T-helper 22 cell (primary cell): ENCODE measurements around the gene TMEM145.
"Not testable (repeated sequence)": the region's sequence is repeated elsewhere in the genome, so short reads cannot be mapped to it uniquely, and the experiment has no call there.

Experiments used
- DNase-seq: peaks from one replicate; pipeline ENCODE4 v3.0.0-alpha.2; 2020; ENCODE audit warnings: low read depth

TMEM145 gene

GRCh38 chr19:42335971-42336370 lies 22.9 kb downstream of the TMEM145 start:
- no peak for DNase-seq

- not testable (repeated sequence) for DNase-seq
Measured at GRCh38 chr19:42339126-42339860, 26.2 kb downstream of the TMEM145 start.

- DNase-seq = not testable (repeated sequence)
Measured at GRCh38 chr19:42339922-42340321, 26.8 kb downstream of the TMEM145 start.

GRCh38 chr19:42343344-42344110 lies 30.4 kb downstream of the TMEM145 start:
- DNase-seq = no peak

DNA sequence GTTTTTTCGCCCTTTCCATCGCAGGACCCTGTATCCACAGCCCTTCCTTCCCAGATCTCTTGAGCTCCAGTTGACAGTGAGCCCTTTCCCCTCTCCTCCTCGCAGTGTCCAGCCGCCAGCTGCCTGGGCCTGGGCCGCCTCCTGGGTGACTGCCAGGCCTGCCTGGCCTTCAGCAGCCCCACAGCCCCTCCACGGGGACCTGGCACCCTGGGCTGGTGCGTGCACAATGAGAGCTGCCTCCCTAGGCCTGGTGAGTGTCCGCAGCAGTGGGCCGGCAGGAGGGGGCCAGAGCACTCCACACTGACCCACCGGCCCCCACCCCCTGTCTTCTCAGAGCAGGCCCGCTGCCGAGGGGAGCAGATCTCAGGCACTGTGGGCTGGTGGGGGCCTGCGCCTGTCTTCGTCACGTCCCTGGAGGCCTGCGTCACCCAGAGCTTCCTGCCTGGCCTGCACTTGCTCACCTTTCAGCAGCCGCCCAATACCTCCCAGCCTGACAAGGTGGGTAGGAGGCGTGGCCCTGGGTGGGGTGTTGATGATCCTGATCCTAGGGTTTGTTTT lies 31.3 kb downstream of the TMEM145 start:
- no peak for DNase-seq

GRCh38 chr19:42345191-42345812 lies 32.2 kb downstream of the TMEM145 start:
- no peak for DNase-seq

DNA sequence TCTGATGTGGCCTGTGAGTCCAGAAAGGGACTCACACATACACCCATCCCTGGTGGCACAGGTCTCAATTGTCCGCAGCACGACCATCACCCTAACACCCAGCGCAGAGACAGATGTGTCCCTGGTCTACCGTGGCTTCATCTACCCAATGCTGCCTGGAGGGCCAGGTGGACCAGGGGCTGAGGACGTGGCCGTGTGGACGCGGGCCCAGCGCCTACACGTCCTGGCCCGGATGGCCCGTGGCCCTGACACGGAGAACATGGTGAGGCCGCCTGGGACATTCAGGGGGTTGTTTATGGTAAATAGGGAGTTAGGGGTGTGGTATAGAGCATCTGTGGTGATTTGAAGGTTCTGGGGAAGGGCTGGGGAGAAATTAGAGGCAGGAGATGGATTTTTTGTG lies 35.1 kb downstream of the TMEM145 start:
- DNase-seq = no peak

DNA sequence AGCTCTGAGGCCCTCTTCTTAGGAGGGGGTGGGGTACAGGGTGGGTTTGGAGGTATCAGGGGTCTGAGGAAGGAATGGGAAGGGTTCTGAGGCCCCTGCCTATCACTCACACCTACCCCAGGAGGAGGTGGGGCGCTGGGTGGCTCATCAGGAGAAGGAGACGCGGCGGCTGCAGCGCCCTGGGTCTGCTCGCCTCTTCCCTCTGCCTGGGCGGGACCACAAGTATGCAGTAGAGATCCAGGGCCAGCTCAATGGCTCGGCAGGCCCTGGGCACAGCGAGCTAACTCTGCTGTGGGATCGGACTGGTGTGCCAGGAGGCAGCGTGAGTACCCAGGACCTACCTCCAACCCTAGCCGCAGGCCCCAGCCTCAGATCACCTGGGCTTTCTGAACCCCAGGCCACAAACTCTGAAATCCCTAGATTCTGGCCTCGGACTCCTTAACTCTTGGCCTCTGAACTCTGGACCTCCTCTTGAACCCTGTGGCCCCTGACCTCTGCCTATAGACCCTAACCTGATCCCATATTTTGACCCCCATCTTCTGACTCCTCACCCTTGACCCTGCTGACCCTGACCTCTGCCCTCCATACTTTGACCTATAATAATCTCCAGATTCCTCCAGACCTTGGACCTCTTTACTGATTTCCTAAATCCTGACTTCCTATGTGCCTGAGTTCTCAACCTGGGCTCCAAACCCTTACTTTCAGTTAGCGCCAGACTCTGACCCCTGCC lies 36.4 kb downstream of the TMEM145 start:
- no peak for DNase-seq

DNA sequence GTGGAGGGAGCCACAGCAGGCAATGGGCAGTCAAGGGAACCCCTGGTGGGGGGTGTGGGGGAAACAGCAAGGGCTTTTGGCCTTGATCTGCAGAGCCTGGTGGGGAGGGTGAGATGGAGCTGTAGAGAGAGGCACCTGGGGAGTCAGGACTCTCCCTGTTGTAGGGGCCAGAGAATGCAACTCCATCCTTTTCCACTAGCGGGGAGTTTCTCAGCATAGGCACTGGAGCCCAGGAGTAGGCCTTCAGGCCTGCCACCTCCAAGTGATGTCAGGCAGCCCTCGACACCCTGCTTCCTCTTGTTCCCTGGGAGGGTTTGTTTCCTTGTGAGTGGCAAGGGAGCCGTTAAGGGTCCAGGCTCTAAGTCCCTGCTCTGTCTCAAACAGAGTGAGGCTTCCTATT lies 37.3 kb downstream of the TMEM145 start:
- no peak for DNase-seq

- no peak for DNase-seq
Measured at GRCh38 chr19:42351079-42351735, 38.1 kb downstream of the TMEM145 start.

- no peak for DNase-seq
Measured at GRCh38 chr19:42352301-42353259, 39.5 kb downstream of the TMEM145 start.

- DNase-seq = no peak
Measured at GRCh38 chr19:42353341-42354015, 40.4 kb downstream of the TMEM145 start.

DNA sequence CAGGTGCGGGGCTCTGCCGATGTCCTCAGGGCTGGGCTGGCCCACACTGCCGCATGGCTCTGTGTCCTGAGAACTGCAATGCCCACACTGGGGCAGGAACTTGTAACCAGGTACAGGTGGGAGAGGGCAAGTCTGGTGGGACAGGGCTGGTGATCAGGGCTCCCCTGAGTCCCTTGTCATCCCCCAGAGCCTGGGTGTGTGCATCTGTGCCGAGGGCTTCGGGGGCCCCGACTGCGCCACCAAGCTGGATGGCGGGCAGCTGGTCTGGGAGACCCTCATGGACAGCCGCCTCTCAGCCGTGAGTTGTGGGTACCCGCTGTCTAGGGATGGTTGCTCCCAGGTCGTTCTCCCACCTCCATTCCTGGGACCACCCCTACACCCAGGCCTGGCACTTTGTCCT lies 42.8 kb downstream of the TMEM145 start:
- no peak for DNase-seq

GRCh38 chr19:42356686-42357085 lies 43.6 kb downstream of the TMEM145 start:
- DNase-seq = no peak

DNA sequence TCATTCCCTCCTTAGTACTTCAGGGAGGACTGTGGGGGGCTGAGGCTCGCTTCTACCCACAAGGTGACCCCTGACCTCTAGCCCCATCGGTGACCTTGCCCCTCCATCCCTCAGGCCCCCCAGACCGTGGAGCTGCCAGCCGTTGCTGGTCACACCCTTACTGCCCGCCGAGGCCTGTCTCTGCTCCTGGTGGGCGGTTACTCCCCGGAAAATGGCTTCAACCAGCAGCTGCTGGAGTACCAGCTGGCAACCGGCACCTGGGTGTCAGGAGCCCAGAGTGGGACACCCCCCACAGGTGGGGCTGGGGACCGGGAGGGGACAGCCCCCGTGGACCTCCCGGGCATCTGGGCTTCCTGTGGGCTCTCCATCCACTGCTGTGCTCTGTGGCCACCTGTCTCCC lies 44.2 kb downstream of the TMEM145 start:
- DNase-seq = no peak

- DNase-seq = no peak
Measured at GRCh38 chr19:42360787-42361544, 47.9 kb downstream of the TMEM145 start.

GRCh38 chr19:42361545-42361910 lies 48.4 kb downstream of the TMEM145 start:
- no peak for DNase-seq

GRCh38 chr19:42362342-42362741 lies 49.2 kb downstream of the TMEM145 start:
- DNase-seq = no peak

GRCh38 chr19:42362891-42363440 lies 49.9 kb downstream of the TMEM145 start:
- DNase-seq = no peak
